GM18907 (cell line): Measurements from ENCODE around the gene AGO1.
"Not testable (repeated sequence)": the region's sequence is repeated elsewhere in the genome, so short reads cannot be mapped to it uniquely, and the experiment has no call there.

ENCODE experiments used
- ATAC-seq: cut with Tn5 transposase; IDR thresholded peaks from one replicate; pipeline ENCODE4 v1.9.1; 2021; ENCODE audit warnings: mild to moderate bottlenecking, moderate library complexity; ENCODE audit not compliant: unreplicated experiment

The AGO1 gene

GRCh38 chr1:35869245-35869950 lies 13.6 kb upstream of the AGO1 start:
- not testable (repeated sequence) for ATAC-seq

DNA sequence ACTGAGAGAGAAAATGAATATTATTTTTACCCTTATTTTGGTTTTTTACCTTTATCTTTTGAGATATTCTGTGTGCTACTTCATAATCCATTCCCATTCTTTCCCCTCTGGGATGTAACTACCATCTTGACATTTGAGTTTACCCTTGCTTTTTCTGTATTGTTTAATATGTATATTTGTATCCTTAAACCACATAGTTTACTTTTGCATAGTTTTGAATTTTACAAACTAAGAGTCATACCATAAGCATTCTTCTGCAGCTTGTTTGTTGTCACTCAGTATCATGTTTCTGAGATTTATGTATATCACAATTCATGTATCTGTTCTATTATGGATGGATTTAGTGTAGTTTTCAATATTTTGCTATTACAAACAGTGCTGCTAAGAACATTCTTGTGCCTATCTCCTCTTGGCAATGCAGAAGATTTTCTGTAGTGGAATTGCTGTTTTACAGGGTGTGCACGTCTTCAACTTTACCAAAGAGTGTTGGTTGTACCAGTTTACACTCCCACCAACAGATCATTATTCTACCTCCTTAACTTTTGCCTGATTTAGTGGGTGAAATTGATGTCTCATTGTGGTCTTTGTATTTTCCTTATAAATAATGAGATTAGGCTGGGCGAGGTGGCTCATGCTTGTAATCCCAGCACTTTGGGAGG lies 12.2 kb upstream of the AGO1 start:
- no peak for ATAC-seq

GRCh38 chr1:35873243-35873750 lies 9.7 kb upstream of the AGO1 start:
- ATAC-seq: no peak

DNA sequence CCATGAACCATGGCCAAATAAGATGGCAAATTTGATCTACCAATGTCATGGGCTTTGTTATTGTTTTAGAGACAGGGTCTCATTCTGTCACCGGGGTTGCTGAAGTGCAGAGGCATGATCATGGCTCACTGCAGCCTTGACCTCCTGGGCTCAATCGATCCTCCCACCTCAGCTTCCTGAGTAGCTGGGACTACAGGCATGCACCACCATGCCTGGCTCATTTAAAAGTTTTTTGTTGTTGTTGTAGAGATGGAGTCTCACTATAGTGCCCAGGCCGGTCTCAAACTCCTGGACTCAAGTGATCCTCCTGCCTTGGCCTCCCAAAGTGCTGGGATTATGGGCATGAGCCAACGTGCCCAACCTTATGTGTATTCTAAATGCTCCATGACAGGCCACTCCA lies 8.9 kb upstream of the AGO1 start:
- ATAC-seq: not testable (repeated sequence)

DNA sequence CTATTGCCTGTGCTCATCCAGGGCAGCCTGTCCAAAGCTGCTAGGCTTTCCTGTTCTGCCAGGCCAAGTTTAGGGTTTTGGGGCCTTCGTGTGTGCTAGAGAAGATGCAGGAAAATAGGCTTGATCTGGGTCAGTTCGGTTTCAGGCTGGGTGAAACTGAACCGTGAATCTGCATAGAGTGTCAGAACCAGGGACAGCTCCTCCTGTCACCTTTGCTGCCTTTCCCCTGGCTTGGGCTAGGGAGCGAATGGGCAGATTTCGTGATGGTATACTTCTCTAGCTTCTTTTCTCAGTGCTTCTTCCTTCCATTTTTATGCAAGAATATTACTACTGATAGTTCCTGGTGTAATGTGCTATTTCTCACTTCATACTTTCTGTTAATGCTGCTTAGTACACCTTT lies 6.0 kb upstream of the AGO1 start:
- ATAC-seq: no peak

GRCh38 chr1:35881850-35882273 lies 1.1 kb upstream of the AGO1 start:
- ATAC-seq: no peak

DNA sequence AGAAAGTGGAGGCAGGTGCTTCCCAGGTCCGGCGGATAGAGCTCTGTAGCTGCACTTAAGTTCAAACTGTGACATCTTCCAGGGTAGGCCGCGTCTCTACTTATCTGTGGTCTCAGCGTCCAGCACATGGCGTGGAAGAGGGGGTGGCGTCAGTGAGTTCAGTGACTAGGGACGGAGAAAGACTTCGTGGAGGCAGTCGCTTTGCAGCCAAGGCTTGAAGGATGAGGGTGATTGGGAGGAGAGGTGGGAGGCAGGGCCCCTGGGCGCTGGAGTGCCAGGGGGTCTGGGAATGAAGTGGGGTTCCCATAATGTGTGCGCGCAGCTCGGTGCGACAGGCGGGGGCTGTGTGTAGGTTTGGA lies 444 bp upstream of the AGO1 start:
- ATAC-seq: no peak

GRCh38 chr1:35883635-35884101 lies 659 bp downstream of the AGO1 start:
- ATAC-seq: peak; percentile 22

DNA sequence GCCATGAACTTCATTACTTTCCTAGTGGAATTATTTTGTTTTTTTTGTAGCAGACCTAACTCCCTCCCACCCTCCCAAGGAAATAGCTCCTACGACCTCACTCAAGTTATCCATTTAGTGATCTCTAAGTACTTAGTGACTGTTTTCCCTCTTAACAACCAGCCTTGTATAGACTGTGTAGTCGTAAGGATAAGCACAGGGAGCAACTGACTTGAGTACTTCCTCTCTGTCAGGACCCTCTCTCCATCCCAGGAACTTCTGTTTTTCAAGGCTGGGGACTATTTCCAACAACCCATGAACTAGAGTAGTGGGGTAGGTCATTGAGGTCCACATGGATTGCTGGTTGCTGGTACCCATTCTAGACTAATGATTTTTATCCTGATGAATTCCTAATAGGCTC lies 1.9 kb downstream of the AGO1 start:
- ATAC-seq: no peak

- ATAC-seq: no peak
Observed at GRCh38 chr1:35885961-35886558, 3.1 kb downstream of the AGO1 start.

DNA sequence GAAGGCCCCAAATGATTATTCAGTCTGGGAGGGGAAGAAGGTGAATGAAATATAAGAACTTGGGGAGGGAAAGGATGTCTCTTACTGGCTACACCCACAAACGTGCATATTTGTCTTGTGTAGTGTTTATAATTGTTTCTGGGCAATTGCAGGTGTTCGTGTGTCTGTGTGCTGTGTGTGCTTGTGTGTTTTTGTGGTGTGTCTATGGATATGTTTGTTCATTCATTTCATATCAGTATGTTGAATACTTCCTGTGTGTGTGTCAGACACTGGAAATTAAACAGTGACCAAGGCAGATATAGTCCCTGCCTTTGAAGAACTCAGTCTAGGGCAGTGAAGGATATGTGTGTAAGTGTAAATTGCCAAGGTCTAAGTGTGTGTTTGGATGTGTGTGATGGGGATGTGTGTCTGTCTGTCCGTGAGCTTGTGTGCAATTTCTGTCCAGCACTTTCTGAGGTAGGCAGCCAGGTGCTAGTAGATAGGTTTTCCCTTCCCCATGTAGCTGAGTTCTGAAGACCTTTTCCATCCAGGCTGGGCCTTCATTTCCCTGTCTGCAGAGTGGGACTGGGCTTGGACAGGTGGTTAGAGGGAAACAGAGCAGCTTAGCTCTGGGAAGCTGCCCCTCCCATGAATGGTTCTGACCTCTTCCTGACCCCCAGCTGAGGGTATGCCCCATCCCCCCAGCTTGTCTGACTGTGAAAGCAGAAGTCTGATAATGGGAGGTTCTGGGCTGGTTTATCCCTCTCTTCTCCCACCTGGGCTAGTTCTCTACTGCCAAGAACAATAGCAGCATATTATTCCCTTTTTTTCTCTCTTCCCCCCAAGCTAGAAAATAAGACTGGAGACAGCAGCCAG lies 3.8 kb downstream of the AGO1 start:
- ATAC-seq: no peak

- no peak for ATAC-seq
Observed at GRCh38 chr1:35887508-35887907, 4.5 kb downstream of the AGO1 start.

- no peak for ATAC-seq
Observed at GRCh38 chr1:35888255-35888654, 5.2 kb downstream of the AGO1 start.

DNA sequence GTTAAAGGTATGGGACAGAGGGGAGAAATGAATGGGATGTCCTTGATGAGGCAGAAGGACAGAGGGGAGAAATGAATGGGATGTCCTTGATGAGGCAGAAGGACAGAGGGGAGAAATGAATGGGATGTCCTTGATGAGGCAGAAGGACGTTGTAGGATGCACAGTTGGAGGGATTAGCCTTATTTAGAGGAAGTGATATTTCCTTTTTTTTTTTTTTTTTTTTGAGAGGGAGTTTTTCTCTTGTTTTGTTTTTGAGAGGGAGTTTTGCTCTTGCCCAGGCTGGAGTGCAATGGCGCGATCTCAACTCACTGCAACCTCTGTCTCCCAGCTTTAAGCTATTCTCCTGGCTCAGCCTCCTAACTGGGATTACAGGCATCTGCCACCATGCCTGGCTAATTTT lies 6.0 kb downstream of the AGO1 start:
- not testable (repeated sequence) for ATAC-seq

DNA sequence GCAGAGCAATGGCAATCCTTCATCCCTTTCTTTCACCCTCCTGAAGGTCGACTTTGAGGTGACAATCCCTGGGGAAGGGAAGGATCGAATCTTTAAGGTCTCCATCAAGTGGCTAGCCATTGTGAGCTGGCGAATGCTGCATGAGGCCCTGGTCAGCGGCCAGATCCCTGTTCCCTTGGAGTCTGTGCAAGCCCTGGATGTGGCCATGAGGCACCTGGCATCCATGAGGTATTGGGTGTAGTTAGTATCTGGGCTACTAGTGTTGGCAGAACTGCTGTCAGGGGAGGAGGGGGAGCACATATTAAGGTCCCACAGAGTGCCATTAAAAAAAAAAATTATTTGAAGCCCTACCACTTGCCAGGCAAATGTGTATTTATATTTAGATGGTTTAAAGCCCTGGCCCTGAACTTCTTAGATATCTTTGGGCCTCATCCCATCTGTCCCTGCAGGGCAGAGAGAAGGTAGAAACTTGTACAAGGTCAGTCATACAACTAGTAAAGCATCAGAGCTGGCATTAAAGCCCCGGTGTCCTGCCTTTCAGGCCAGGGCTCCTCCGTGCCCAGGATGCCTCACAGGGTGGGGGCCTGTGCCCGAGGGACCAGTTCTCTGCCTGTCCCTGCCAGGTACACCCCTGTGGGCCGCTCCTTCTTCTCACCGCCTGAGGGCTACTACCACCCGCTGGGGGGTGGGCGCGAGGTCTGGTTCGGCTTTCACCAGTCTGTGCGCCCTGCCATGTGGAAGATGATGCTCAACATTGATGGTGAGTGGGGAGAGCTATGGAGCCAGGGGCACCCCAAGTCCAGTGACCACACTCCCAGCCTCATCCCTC lies 10.3 kb downstream of the AGO1 start:
- ATAC-seq: no peak

- no peak for ATAC-seq
Observed at GRCh38 chr1:35894183-35894582, 11.2 kb downstream of the AGO1 start.

DNA sequence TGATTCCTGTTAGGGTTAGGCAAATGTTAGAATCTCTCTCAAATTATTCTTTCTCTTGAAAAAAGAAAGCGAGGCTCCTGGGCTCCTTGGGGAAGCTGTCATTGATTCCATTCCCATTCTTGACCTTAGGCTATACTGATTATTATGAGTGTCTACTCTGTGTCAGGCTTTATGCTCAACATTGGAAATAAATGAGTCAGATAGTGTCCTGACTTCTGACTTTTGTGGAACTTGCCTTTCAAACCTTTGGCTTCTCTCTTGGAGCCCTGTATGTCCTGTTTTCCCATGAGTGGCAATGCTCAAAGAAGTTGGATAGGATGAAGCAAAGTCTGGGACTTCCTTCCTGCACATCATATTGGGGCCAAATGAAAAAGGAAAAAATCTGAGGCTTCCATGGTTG lies 11.6 kb downstream of the AGO1 start:
- ATAC-seq: no peak

DNA sequence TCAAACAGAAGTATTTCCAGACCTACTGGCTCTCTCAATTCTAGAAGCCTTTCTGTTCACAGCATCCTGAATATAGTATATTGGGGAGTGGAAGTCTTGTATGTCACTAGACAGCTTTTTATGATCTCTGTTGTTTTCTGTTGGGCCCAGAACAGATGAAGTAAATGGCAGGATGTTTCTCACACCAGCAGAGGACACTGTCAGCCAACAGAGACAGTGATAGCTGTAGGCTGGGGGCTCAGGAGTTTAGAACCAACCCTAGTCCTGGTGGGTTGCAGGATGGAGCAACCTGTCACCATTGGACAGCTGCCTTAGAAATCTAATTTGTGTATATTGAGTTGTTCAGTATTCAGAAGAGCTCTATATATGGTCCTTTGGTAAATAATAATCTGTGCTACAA lies 16.9 kb downstream of the AGO1 start:
- no peak for ATAC-seq

- ATAC-seq: no peak
Observed at GRCh38 chr1:35901235-35901634, 18.2 kb downstream of the AGO1 start.

DNA sequence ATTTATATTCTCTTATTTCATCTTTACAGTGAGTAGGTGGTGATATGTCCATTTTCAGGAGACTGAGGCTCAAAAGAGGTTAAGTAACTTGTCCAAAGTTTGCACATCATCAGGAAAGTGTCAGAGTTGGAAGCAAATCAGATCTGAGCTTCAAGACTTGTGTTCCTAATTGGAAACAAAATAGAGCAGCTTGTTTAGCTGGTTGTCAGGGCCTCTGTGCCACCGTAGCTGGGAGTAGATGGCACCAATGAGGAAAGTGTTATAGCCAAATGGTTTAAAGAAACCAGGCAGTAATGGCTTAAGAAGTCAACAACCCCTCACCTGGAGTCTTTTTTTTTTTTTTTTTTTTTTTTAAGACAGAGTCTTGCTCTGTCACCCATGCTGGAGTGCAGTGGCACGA lies 19.7 kb downstream of the AGO1 start:
- no peak for ATAC-seq
